HG03139 (cell line): ENCODE measurements around the gene PDZRN4.
"Not testable (repeated sequence)": the region's sequence is repeated elsewhere in the genome, so short reads cannot be mapped to it uniquely, and the experiment has no call there.

Experiments used
- ATAC-seq: cut with Tn5 transposase; IDR thresholded peaks from one replicate; pipeline ENCODE4 v1.9.1; 2021; ENCODE audit not compliant: unreplicated experiment

The PDZRN4 gene

GRCh38 chr12:41213107-41213506 lies 25.0 kb downstream of the PDZRN4 start:
- ATAC-seq, result no peak

GRCh38 chr12:41213648-41214047 lies 25.5 kb downstream of the PDZRN4 start:
- no peak for ATAC-seq

GRCh38 chr12:41217727-41218126 lies 29.6 kb downstream of the PDZRN4 start:
- no peak for ATAC-seq

GRCh38 chr12:41220931-41221330 lies 32.8 kb downstream of the PDZRN4 start:
- no peak for ATAC-seq

- no peak for ATAC-seq
These were observed 33.4 kb downstream of the PDZRN4 start for GRCh38 chr12:41221491-41221890.

GRCh38 chr12:41223600-41223999 lies 35.5 kb downstream of the PDZRN4 start:
- no peak for ATAC-seq

- ATAC-seq, result no peak
These were observed 35.9 kb downstream of the PDZRN4 start for GRCh38 chr12:41224066-41224465.

- ATAC-seq, result no peak
These were observed 37.1 kb downstream of the PDZRN4 start for GRCh38 chr12:41225179-41225578.

- no peak for ATAC-seq
These were observed 40.1 kb downstream of the PDZRN4 start for GRCh38 chr12:41228066-41228820.

GRCh38 chr12:41230756-41231155 lies 42.6 kb downstream of the PDZRN4 start:
- no peak for ATAC-seq

- ATAC-seq, result no peak
These were observed 46.6 kb downstream of the PDZRN4 start for GRCh38 chr12:41234692-41235091.

- no peak for ATAC-seq
These were observed 54.5 kb downstream of the PDZRN4 start for GRCh38 chr12:41242603-41243002.

- ATAC-seq, result no peak
These were observed 60.3 kb downstream of the PDZRN4 start for GRCh38 chr12:41248391-41248790.

GRCh38 chr12:41250748-41251147 lies 62.6 kb downstream of the PDZRN4 start:
- no peak for ATAC-seq

- no peak for ATAC-seq
These were observed 66.1 kb downstream of the PDZRN4 start for GRCh38 chr12:41254004-41254914.

- ATAC-seq, result not testable (repeated sequence)
These were observed 75.1 kb downstream of the PDZRN4 start for GRCh38 chr12:41263196-41263595.

GRCh38 chr12:41264281-41264680 lies 76.2 kb downstream of the PDZRN4 start:
- no peak for ATAC-seq

GRCh38 chr12:41269056-41269455 lies 80.9 kb downstream of the PDZRN4 start:
- ATAC-seq, result no peak

- ATAC-seq, result no peak
These were observed 83.4 kb downstream of the PDZRN4 start for GRCh38 chr12:41271489-41271888.

- no peak for ATAC-seq
These were observed 86.5 kb downstream of the PDZRN4 start for GRCh38 chr12:41274643-41275042.

GRCh38 chr12:41277100-41277945 lies 89.2 kb downstream of the PDZRN4 start:
- peak; percentile 57 for ATAC-seq
